ENCODE data around the gene ZNF670.

The ZNF670 gene

DNA sequence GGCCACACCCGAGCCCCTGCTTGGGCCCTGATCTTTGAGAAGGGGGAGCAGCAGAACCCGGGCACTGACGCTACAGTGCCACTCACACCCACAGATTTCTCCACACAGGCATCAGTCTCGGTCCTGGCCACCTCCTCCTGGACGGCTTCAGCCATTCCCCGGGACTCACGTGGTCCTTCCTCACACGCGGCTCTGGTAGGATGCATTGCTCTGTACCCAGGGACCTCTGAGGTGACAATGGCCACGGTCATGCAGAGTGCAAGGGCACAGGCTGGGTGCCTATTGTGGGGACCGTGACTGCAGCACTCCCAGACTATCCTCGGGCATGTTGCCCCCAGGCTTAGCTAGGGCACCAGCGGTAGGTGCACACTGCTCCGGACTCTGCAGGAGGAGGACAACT, 11.8 kb upstream of the ZNF670 start:
- TF ChIP-seq, protein P1, sequence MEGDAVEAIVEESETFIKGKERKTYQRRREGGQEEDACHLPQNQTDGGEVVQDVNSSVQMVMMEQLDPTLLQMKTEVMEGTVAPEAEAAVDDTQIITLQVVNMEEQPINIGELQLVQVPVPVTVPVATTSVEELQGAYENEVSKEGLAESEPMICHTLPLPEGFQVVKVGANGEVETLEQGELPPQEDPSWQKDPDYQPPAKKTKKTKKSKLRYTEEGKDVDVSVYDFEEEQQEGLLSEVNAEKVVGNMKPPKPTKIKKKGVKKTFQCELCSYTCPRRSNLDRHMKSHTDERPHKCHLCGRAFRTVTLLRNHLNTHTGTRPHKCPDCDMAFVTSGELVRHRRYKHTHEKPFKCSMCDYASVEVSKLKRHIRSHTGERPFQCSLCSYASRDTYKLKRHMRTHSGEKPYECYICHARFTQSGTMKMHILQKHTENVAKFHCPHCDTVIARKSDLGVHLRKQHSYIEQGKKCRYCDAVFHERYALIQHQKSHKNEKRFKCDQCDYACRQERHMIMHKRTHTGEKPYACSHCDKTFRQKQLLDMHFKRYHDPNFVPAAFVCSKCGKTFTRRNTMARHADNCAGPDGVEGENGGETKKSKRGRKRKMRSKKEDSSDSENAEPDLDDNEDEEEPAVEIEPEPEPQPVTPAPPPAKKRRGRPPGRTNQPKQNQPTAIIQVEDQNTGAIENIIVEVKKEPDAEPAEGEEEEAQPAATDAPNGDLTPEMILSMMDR (IDR thresholded peaks at IDR 0.05; ENCODE audit: borderline replicate concordance, control extremely low read depth, extremely low read depth, insufficient read depth, missing control alignments), result no peak
- in situ Hi-C loops (cut with MboI; ENCODE audit: low sequenced_read_pairs, unreplicated experiment), result no loop called here
- DNase-seq (ENCODE audit: low spot score), result no peak

DNA sequence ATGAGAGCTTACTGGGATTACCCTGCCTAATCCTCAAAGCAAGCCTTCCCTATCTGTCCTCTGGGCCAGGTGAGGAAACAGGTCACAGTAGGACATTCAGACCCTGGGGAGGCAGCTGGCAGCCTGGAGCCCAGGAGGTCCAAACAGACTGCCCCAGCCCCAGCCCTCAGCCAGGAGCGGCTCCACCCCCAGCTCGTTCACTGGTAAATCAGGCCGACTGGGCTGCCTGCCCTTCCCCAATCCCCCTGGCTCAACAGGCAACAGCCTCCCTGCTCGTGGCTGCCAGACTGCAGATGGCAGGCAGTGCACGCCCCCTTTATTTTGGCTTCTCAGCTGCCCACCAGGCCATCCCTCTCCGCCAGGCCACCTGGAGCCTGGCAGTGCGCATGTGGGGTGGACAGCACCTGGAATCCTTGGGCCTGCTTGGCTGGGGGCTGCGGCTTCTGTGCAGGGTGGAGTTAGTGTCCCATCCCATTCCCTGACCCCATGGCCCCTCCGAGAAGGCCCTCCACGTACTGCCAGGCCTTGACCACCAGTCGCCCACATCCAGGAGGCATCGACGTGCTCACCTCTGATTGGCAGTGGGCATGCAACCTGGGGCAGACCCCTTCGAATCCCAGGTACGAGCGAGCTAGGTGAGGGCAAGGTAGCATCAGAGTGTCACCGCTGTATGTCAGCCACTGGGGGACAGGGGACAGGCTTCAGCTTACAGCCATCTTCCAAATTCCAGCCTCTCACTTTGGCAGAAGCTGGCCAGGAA, 11.2 kb upstream of the ZNF670 start:
- TF ChIP-seq, protein P1 (IDR thresholded peaks at IDR 0.05; ENCODE audit: borderline replicate concordance, control extremely low read depth, extremely low read depth, insufficient read depth, missing control alignments), result no peak
- in situ Hi-C loops (cut with MboI; ENCODE audit: low sequenced_read_pairs, unreplicated experiment), result no loop called here
- no peak for DNase-seq (ENCODE audit: low spot score)

DNA sequence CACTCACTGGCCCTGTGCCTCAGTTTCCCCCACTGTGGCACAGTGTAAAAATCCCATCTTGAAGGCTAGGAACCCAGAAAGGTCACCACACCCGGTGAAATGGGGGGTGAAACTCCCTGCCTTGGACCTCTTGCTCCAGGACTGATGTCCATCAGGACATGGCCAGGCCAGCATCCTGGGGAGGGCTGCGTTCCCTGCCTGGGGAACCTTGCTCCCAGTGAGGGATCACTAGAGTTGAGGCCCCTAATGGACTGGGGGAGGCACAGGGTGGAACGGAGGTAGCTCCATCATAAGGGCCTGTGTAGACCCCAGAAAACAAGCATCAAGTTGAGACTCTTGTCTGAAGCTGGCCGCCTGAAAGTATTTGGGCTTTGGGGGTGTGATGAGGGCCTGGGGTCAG, 10.4 kb upstream of the ZNF670 start:
- in situ Hi-C loops (cut with MboI; ENCODE audit: low sequenced_read_pairs, unreplicated experiment), result no loop called here
- DNase-seq (ENCODE audit: low spot score), result no peak

DNA sequence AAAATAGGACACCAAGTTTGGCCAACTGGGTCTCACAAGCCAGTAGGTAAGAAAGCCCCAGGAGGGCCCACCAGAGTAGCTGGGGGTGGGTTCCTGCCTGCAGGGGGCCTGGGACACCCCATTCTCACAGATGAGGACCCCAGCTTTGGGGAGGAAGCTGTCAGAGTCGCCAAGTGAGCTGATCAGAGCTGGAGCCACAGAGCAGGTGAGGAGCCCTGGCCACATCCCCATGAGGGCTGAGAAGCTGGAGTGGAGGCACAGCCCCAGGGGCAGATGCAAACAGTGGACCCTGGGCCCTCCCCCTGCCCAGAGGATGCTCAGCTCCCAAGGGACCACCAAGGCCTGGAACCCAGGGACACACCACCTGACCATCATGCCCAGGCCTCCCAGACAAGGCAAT, 8.6 kb upstream of the ZNF670 start:
- TF ChIP-seq, protein P1 (IDR thresholded peaks at IDR 0.05; ENCODE audit: borderline replicate concordance, control extremely low read depth, extremely low read depth, insufficient read depth, missing control alignments), result no peak
- in situ Hi-C loops (cut with MboI; ENCODE audit: low sequenced_read_pairs, unreplicated experiment), result no loop called here
- no peak for DNase-seq (ENCODE audit: low spot score)

More for the DNA sequence above, 10.4 kb upstream of the ZNF670 start:
- TF ChIP-seq, protein P1 (IDR thresholded peaks at IDR 0.05; ENCODE audit: borderline replicate concordance, control extremely low read depth, extremely low read depth, insufficient read depth, missing control alignments), result no peak

DNA sequence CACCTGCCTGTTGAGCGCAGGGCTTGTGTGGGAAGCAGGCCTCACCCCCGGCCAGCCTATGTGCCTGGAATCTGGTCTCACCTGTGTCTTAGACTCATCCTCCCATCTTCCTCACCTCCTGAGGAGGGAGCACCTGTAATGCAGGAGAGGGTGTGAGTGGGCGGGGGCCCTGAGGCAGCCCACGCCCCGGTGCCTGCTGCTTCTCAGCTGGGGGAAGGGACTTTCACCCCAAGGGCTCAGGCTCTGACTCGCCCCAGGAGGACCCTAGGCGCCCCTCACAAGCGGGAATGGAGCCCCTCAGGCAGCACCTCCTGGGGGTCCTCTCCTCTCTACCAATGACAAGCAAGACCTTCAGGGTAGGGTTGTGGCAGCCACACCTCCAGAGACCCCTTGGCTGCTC, 6.7 kb upstream of the ZNF670 start:
- in situ Hi-C loops (cut with MboI; ENCODE audit: low sequenced_read_pairs, unreplicated experiment), result no loop called here
- no peak for DNase-seq (ENCODE audit: low spot score)
- TF ChIP-seq, protein P1 (IDR thresholded peaks at IDR 0.05; ENCODE audit: borderline replicate concordance, control extremely low read depth, extremely low read depth, insufficient read depth, missing control alignments), result no peak

DNA sequence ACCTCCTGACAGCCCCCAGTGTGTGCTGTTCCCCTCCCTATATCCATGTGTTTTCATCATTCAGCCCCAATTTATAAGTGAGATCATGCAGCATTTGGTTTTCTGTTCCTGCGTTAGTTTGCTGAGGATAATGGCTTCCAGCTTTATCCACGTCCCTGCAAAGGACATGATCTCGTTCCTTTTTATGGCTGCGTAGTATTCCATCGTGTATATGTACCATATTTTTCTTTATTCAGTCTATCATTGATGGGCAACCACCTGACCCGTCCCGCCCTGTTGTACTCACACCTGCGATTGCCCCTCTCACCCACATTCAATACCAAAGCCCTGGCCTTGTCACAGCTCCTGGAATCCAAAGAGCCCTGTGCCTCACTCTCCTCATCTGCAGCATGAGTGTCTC, 6.2 kb upstream of the ZNF670 start:
- no peak for DNase-seq (ENCODE audit: low spot score)
- TF ChIP-seq, protein P1 (IDR thresholded peaks at IDR 0.05; ENCODE audit: borderline replicate concordance, control extremely low read depth, extremely low read depth, insufficient read depth, missing control alignments), result no peak
- in situ Hi-C loops (cut with MboI; ENCODE audit: low sequenced_read_pairs, unreplicated experiment), result no loop called here
